GM19099 (cell line): Measurements from ENCODE around the gene GRXCR2.

Experiments
- POLR2A ChIP-seq: IDR thresholded peaks from 3 replicates; pipeline ENCODE4 v1.6.1; 2011; ENCODE audit warnings: low read depth; ENCODE audit not compliant: insufficient read length; ENCODE audit errors: extremely low read depth

The GRXCR2 gene, protein sequence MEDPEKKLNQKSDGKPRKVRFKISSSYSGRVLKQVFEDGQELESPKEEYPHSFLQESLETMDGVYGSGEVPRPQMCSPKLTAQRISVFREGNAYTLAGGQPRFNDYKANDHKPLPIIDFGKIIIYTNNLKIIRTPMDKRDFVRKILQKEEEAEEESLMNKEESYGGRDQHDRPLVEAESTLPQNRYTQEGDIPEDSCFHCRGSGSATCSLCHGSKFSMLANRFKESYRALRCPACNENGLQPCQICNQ

DNA sequence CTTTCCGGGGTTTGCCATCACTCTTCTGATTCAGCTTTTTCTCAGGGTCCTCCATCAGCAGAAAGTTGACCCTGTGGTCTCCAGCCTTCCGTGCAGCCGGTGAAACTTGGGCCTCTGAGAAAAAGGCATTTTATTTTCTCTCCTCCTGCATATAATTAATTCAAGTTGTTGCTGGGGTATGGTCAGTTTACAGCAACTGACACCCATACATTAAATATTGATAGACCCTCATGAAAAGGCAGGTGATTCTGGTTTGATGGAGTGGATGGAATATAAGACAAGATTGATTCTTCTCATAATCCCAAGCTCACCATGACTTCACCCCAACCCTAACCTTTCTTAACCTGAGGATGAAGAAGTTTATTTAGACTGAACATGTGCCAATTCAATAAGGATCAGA, at the start of gene GRXCR2:
GRXCR2 (minus strand) TSS at position 101 of the 400 bp plus-strand sequence; CDS start at position 55, 46 bp downstream.
- TF ChIP-seq POLR2A = no peak

DNA sequence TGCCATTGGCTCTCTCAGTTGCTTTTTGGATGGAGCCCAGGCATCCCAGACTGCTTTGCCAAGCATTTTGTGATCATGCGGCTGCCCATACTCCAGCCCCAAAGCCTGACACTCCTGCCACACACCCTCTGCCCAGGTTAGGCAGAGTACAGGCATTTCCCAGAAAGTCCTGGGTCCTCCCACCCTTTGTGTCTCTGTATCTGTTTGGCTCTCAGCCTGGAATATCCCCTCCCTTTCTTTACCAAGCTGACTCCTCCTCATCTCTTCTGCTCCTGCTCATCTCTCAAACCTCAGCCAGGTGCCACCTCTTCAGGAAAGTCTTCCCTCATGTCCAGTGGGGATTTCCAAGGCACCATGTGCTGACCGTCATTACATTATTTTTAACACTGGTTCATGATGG, 49.2 kb upstream of the GRXCR2 start:
- TF ChIP-seq POLR2A = no peak

DNA sequence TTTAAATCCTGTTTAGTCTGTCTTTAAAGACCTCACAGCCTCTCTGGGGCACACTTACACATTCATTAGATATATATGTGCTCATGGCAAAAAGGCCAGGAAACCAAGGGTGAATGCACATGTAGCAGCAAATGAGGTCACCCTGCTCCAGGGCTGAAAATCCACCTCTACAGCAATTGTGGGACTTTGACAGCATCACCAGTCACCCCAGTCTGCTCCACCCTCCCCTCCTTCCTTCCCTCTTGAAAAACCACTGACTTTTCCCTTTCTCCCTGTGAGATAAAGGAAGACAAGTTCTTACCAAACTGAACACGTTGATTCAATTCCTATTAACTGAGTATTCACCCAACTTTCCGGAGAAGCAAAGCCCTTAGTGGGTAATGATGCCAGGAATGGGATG, 48.4 kb upstream of the GRXCR2 start:
- no peak for TF ChIP-seq POLR2A

DNA sequence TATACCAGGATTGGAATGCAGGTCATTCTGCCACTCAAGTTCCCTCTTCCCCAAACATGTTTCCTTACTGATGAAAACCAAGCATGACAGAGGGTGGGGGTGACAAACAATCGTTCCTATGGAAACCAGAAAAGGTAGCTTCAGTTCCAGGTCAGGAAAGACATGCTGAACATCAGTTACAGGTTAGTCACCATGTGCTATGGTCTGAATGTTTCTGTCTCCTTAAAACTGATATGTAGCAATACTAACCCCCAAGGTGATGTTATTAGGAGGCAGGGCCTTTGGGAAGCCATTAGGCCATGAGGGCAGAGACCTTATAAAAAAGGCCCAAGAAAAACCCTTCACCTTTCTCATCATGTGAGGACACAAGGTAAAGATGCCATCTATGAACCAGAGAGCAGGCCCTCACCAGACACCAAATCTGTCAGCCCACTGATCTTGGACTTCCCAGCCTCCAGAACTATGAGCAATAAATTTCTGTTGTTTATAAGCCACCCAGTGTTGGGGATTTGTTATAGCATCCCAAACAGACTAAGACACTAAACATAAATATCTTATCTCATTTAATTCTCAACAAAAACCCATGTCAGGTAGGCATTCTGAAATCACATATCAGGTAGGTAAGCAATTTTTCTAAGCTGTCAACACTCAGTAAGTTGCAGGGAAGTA, 47.9 kb upstream of the GRXCR2 start:
- no peak for TF ChIP-seq POLR2A

DNA sequence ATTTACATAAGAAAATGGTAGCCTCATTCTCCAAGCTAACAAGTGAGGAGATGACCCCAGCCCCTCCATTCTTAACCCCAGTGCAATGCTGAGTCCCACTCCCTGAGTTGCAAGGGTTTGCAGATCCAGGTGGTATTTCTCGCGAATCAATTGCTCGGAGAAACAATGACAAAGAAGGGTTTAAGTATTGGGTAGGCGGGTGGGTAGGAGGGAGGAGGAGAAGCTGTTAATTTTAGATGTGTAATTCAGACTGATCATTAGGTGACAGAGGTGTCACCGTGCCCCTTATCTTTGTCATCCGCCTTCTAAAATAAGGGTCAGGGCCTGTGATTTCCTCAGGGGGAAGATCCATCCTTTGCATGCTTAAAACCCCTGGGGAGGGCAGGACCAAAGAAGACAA, 46.6 kb upstream of the GRXCR2 start:
- TF ChIP-seq POLR2A = no peak

DNA sequence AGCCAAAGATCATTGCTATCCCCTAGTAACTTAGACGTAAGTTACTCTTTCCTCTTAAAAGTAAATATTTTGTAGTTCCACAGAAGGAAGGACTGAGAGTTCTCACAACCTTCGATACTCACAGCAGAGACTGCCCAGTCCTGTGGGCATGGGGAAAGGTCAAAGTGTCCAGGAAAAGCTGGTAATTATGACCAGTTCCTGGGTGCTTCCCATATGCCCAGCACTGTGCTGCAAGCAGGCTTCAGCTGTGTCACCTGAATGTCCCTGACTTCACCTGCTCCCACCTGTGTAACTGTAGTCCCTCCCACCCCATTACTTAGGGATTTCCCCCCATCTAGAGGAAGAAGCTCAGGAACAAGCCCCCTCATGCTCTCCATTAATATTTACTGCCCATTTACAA, 45.6 kb upstream of the GRXCR2 start:
- no peak for TF ChIP-seq POLR2A

DNA sequence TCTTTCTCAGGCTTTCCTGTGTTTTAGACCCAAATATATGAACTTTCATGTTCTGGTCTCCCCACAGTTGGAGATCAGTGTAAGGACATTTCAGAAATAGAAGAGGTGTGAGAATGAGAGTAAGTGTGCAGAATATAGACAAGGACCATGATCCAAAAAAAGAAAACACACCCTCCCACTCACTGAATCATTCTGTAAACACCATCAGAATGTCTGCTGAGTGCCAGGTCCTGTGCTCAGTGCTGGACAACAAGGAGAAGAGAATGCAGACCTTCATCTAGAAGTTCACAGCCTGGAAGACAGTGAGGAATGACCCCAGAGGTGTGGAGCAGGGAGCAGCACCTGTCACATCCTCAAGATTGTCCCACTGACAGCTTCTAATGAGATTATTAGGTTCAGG, 44.5 kb upstream of the GRXCR2 start:
- TF ChIP-seq POLR2A = no peak

DNA sequence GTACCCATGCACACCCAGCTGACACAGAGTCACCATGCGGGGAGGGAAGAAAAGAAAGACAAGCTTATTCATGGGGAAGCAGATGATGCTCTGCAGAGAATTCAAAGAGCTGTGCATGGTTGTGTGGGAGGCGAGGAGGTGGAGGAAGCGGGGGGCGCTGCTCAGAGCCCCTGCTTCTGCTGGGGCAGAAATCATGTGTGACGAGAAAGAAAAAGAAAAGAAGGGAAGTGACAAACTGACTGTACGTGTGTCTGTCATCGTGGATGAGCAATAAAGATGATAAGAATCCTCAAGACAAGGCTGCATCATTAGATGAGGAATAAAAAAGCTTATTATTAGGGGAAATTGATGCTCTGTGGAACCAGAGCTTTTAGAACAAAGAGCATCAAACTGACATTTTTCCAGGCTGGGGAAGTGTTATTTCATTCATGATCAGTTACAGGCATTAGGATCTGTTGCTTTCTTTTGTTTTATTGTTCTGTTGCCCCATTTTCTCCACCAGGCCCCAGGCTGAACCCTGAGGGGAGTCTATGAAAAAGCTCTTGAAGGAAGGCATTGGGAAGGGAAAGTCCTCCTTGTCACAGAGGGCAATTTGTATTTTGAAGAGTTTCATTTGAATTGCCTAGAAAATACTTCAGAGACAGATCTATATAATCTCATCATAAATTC, 43.3 kb upstream of the GRXCR2 start:
- no peak for TF ChIP-seq POLR2A

DNA sequence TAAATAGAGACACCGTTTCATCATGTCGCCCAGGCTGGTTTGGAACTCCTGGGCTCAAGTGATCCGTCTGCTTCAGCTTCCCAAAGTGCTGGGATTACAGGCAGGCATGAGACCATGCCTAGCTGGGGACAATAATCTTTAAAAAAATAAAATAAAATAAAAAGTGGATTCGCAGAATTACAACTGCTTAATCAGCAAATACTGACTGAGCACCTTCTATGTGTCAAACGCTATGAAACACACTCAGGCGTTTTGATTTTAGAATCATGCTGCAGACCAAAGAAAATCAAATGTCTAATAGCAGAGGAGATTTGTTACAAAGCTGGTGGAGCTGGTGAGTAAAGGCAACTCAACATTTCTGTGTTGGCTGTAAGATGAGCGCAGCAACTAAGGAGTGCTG, 40.9 kb upstream of the GRXCR2 start:
- no peak for TF ChIP-seq POLR2A

DNA sequence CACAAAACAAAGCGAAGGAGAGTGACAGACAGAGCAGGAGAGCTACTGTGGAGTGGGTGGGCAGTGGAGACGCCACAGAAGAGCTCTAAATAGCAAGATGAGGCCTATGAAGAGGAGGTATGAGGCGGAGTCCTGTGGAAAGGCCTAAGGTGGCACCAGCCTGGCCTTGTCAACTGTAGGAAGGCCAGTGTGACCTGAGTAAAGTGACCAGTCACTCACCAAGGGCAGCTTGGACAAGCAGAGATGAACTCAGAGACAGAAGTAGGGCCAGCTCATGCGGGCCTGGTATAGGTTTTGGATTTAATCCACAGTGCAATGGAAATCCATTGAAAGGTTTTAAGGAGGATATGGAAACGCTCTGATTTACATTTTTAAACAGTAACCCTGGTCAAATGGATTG, 39.8 kb upstream of the GRXCR2 start:
- no peak for TF ChIP-seq POLR2A

DNA sequence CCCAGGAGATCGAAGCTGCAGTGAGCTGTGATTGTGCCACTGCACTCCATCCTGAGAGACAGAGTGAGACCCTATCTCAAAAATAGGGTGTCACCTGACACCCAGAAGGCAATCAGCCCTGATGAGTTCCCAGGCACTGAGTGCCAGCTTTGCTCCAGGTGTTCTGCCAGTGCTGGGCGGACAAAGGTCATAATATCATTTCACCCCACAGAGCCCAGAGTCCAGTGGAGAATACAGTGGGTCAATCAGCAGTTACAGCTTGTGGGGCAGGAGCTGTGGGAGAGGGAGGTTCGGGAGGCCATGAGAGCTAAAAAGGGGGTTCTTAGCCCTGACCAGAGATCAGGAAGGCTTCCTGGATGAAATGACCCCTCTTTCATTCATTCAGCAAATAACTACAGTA, 39.2 kb upstream of the GRXCR2 start:
- no peak for TF ChIP-seq POLR2A

DNA sequence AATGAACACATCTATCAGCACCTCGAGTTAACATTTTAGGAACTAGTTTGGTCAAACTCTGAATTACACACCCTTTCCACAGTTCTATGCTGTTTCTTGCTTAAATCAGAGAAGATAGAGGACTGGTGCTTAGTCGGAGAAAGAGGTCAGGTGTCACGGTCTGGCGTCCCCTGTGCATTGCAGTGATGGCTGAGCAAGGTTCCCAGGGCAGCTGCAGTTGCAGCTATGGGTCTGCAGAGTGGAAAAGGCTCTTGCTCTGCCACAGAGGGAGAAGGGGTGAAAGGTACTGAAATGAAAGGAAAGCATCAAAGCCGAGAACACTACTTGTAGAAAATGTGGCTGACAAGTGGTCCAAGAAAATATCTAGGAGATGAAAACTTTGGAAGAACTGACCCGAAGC, 38.4 kb upstream of the GRXCR2 start:
- TF ChIP-seq POLR2A = no peak

DNA sequence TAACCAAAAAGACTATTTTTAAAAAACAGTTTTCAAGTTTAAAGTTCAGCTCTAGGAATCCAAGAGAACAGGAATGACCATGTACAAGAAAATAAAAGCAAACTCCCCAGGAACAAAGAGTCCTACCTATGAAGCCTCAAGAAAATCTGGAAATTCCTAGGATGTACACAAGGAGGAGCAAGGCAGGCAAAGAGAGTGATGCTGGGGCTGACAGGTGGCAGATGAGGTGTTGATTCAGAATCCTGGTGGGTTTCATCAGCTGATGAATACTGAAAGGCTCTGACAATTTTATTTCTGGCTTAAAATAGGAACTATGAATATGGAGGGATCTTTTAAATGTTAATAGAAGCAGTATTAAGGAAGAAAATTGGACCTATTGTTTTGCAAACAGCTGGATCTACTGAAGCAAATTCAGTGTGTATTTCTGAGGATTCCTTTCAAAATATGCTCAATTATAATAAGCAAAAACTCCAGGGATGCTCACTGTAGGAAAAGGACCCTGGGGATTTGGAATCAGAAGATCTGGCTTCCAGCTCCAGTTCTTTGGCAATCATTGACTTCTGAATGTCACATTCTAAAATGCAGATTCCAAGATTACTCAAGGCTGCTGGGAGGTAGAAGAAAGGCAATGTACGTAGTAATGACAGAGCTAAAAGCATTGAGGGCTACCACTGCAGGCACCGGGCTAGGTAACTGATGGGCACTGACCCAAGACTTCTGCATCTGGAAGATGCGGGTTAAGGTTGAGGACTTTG, 35.6 kb upstream of the GRXCR2 start:
- TF ChIP-seq POLR2A = no peak

DNA sequence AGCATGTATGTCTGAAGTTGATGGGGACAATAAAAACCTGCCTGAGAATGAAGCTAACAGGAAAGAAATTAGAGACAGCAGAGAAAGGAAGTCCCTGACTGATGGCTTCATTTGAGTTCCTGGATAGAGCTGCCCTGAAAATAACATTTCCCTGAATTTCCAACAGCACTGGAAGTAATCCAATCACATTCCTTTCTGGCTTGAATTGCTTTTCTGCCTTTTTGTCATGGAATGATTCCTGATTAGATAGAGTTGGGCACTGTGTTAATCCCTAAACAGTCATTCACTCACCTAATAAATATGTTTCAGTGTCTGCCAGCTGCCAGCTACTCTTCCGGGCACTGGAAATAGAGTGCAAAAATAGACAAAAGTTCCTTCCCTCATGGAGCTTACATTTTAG, 33.6 kb upstream of the GRXCR2 start:
- no peak for TF ChIP-seq POLR2A

DNA sequence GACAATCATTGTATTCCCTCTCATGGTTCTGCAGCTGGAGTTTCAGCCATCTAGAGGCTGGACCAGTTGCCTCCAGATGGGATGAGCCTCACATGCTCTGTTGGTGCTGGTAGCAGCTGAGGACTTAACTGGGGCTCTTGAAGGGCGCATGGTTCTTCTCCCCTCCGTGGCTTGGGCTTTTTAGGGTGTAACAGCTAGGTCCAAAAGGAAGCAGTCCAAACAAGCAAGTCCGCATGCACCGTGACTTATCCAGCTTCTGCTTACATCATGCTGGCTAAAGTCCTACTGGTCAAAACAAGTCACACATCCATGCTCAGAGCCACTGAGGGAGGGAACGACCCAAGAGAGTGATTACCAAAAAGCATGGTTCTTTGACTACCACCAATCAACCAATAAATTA, 31.9 kb upstream of the GRXCR2 start:
- no peak for TF ChIP-seq POLR2A
